Thymus (tissue), 11 donors: ENCODE measurements around the gene TOR1AIP1. TPM values are rescaled to one million over a fixed set of nuclear protein-coding genes. Genes with fewer than 3 reads are reported as not detected.

Source experiments
- DNase-seq, 9 donors: peaks; one replicate each; pipeline ENCODE4 v3.0.0-alpha.2; 2013; ENCODE audit warnings: low spot score in 9 of 9, low read depth in 6 of 9, missing footprints in 1 of 9
- H3K27ac ChIP-seq, 2 donors: one replicate each; pipeline ENCODE4 v1.5.1; 2013; ENCODE audit warnings: control low read depth in 1 of 2, low read depth in 1 of 2, low read length in 1 of 2, mild to moderate bottlenecking in 1 of 2, moderate library complexity in 1 of 2
- H3K27me3 ChIP-seq, 2 donors: one replicate each; pipeline ENCODE4 v1.5.1; 2013; ENCODE audit warnings: low read length in 1 of 2; ENCODE audit not compliant: control insufficient read depth in 2 of 2, insufficient read depth in 1 of 2
- H3K36me3 ChIP-seq, 2 donors: one replicate each; pipeline ENCODE4 v1.5.1; 2013; ENCODE audit warnings: low read length in 1 of 2, mild to moderate bottlenecking in 1 of 2, moderate library complexity in 1 of 2; ENCODE audit not compliant: control insufficient read depth in 2 of 2, insufficient read depth in 2 of 2
- H3K4me1 ChIP-seq, 2 donors: one replicate each; pipeline ENCODE4 v1.5.1; 2013; ENCODE audit warnings: low read length in 2 of 2; ENCODE audit not compliant: control insufficient read depth in 2 of 2, insufficient read depth in 2 of 2
- H3K4me3 ChIP-seq, 2 donors: one replicate each; pipeline ENCODE4 v1.5.1; 2013; ENCODE audit warnings: low read length in 2 of 2, control low read depth in 1 of 2, mild to moderate bottlenecking in 1 of 2
- H3K9me3 ChIP-seq, 2 donors: one replicate each; pipeline ENCODE4 v1.5.1; 2013; ENCODE audit warnings: low read length in 1 of 2, mild to moderate bottlenecking in 1 of 2; ENCODE audit not compliant: control insufficient read depth in 2 of 2, insufficient read depth in 1 of 2
- WGBS: extraction: QIAGEN DNeasy Blood & Tissue Kit; methylation state at CpG from one replicate; pipeline ENCODE4 v1.1.7; 2013; 5-methylcytosine and 5-hydroxymethylcytosine counted together
- polyA plus RNA-seq: library from polyadenylated mRNA; stranded (reverse); fragments of 200-250 nt; gene quantifications from one replicate; pipeline ENCODE4 v1.2.3, GENCODE V29; 2013
- total RNA-seq: library from RNA; stranded (reverse); fragments of 120-200 nt; gene quantifications from one replicate; pipeline ENCODE4 v1.2.4, GENCODE V29; 2013
- donor health status: healthy.

Gene TOR1AIP1
- total and polyA plus RNA-seq, 2 donors, result 27.9 to 33.5 TPM

GRCh38 chr1:179889589-179889988 lies 7.5 kb downstream of the TOR1AIP1 start:
- no peak for DNase-seq
- 96% methylated on average over 4 of the region's 4 CpGs for WGBS
- Histone ChIP-seq H3K4me1 (no peaks in the 10 kb centered on the region), H3K27ac (no peak overlapping the region), H3K27me3 (no peaks in the 10 kb centered on the region), H3K9me3 (no peaks in the 10 kb centered on the region), H3K4me3 (no peak overlapping the region), H3K36me3 (peaks cover 20 to 48% of the 10 kb centered on the region in 2 donors)

DNA sequence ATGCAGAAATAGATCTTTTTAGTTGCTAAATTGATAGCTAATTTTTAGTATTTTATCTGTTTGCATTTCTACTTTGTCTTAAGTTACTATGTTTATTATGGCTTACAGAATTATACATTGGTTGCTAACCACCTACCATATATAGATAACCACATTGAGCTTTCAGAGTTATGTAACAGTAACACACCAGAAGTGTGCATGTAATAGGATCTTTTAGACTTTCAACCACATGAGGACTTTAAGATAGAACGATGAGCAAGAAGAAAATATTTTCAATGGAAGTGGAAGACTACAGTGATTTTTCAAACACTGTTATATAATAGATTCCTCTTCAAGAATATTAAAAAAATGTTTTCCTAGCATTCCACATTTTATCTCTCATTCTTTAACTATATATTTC lies 28.8 kb downstream of the TOR1AIP1 start:
- Histone ChIP-seq H3K27me3 (no peaks in the 10 kb centered on the region), H3K4me1 (no peaks in the 10 kb centered on the region), H3K36me3 (peaks cover 11 to 52% of the 10 kb centered on the region in 2 donors), H3K4me3 (no peak overlapping the region), H3K27ac (no peak overlapping the region), H3K9me3 (no peaks in the 10 kb centered on the region)
- no peak for DNase-seq
- 95% methylated on average over 1 of the region's 1 CpG for WGBS

DNA sequence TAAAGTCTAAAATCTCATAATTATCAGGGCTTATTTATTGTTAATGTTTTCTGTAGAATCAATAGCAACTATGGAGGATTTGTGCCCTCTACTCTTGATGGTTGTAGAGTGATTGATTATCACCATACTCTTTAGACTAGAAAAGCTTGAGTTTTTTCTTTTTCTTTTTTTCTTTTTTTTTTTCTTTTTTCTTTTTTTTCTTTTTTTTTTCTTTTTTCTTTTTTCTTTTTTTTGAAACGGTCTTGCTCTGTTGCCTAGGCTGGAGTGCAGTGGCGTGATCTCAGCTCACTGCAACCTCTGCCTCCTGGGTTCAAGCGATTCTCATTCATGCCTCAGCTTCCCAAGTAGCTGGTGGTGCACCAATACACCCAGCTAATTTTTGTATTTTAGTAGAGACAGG lies 29.7 kb downstream of the TOR1AIP1 start:
- H3K9me3 ChIP-seq, result no peaks in the 10 kb centered on the region
- H3K27me3 ChIP-seq, result no peaks in the 10 kb centered on the region
- 100% methylated on average over 3 of the region's 3 CpGs for WGBS
- H3K4me1 ChIP-seq, result no peaks in the 10 kb centered on the region
- peaks cover 11 to 53% of the 10 kb centered on the region in 2 donors for H3K36me3 ChIP-seq
- DNase-seq, result no peak
- no peak overlapping the region for H3K27ac ChIP-seq
- H3K4me3 ChIP-seq, result no peak overlapping the region

DNA sequence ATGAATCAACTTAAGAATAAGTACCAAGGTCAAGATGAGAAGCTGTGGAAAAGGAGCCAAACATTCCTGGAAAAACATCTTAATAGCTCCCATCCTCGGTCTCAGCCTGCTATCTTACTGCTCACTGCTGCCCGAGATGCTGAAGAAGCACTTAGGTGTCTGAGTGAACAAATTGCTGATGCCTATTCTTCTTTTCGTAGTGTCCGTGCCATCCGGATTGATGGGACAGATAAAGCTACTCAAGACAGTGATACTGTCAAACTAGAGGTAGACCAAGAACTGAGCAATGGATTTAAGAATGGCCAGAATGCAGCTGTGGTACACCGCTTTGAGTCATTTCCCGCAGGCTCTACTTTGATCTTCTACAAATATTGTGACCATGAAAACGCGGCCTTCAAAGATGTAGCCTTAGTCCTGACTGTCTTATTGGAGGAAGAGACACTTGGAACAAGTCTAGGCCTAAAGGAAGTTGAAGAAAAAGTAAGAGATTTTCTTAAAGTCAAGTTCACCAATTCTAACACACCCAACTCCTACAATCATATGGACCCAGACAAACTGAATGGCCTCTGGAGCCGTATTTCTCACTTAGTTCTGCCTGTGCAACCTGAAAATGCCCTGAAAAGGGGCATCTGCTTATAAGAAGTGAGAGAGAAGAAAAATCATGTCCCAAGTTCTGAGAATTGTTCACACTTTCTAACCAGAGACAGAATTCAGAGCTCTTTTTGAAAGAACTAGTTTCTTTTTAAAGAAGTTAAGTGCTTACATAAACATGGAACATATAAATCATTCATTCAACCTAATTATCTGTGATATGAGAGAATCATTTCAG lies 35.7 kb downstream of the TOR1AIP1 start:
- H3K27ac ChIP-seq, result no peak overlapping the region
- H3K36me3 ChIP-seq, result peaks cover 16 to 46% of the 10 kb centered on the region in 2 donors
- WGBS, result 87% methylated on average over 10 of the region's 10 CpGs
- no peaks in the 10 kb centered on the region for H3K4me1 ChIP-seq
- no peaks in the 10 kb centered on the region for H3K9me3 ChIP-seq
- H3K4me3 ChIP-seq, result no peak overlapping the region
- H3K27me3 ChIP-seq, result no peaks in the 10 kb centered on the region
- DNase-seq, result no peak

GRCh38 chr1:179921472-179921871 lies 39.4 kb downstream of the TOR1AIP1 start:
- peaks cover 12 to 22% of the 10 kb centered on the region in 2 donors for H3K36me3 ChIP-seq

GRCh38 chr1:179921981-179922872 lies 40.1 kb downstream of the TOR1AIP1 start:
- Histone ChIP-seq H3K36me3 (peaks cover 12 to 22% of the 10 kb centered on the region in 2 donors), H3K27ac (no peak overlapping the region), H3K4me1 (no peaks in the 10 kb centered on the region), H3K9me3 (no peaks in the 10 kb centered on the region), H3K27me3 (no peaks in the 10 kb centered on the region), H3K4me3 (no peak overlapping the region)
- no peak for DNase-seq
- 96% methylated on average over 8 of the region's 8 CpGs for WGBS

More at GRCh38 chr1:179921472-179921871, 39.4 kb downstream of the TOR1AIP1 start:
- no peaks in the 10 kb centered on the region for H3K4me1 ChIP-seq
- H3K4me3 ChIP-seq, result no peak overlapping the region
- no peaks in the 10 kb centered on the region for H3K27me3 ChIP-seq
- 95% methylated on average over 1 of the region's 1 CpG for WGBS
- no peak for DNase-seq
- H3K27ac ChIP-seq, result no peak overlapping the region
- no peaks in the 10 kb centered on the region for H3K9me3 ChIP-seq

GRCh38 chr1:179923029-179923428 lies 40.9 kb downstream of the TOR1AIP1 start:
- Histone ChIP-seq H3K4me1 (no peaks in the 10 kb centered on the region), H3K36me3 (peaks cover 4 to 15% of the 10 kb centered on the region in 2 donors), H3K4me3 (no peak overlapping the region), H3K27me3 (no peaks in the 10 kb centered on the region), H3K9me3 (no peaks in the 10 kb centered on the region), H3K27ac (no peak overlapping the region)
- DNase-seq, result no peak

GRCh38 chr1:179924268-179924667 lies 42.2 kb downstream of the TOR1AIP1 start:
- no peak overlapping the region for H3K27ac ChIP-seq
- H3K4me3 ChIP-seq, result no peak overlapping the region

DNA sequence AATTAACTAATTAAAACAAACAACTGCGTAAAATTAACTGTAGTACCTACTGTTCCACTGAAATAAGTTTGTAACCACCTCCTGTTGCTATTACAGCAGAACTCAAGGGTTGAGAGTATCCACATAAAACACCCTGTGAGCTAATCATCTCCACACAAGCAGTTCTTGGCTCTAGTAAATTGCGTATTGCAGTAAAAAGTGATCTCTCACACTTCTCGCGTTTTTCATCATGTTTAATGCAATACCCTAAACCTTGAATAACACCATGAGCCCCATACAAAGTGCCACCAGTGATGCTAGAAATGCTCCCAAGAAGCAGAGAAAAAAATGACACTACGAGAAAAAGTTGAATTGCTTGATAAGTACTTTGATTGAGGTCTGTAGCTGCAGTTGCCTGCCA lies 43.2 kb downstream of the TOR1AIP1 start:
- DNase-seq, result no peak
- Histone ChIP-seq H3K9me3 (no peaks in the 10 kb centered on the region), H3K36me3 (peaks cover 0 to 4% of the 10 kb centered on the region in 2 donors), H3K4me3 (no peak overlapping the region), H3K27me3 (no peaks in the 10 kb centered on the region), H3K4me1 (no peaks in the 10 kb centered on the region), H3K27ac (no peak overlapping the region)
- 98% methylated on average over 5 of the region's 5 CpGs for WGBS

More at GRCh38 chr1:179924268-179924667, 42.2 kb downstream of the TOR1AIP1 start:
- no peaks in the 10 kb centered on the region for H3K27me3 ChIP-seq
- H3K4me1 ChIP-seq, result no peaks in the 10 kb centered on the region
- no peaks in the 10 kb centered on the region for H3K9me3 ChIP-seq
- no peak for DNase-seq
- H3K36me3 ChIP-seq, result peaks cover 3 to 4% of the 10 kb centered on the region in 2 donors
- WGBS, result 98% methylated on average over 1 of the region's 1 CpG
